Subcutaneous adipose tissue (tissue), 4 donors: ENCODE results near the gene NPHP4. TPM values are rescaled to one million over a fixed set of nuclear protein-coding genes. Genes with fewer than 3 reads are reported as not detected.

Experiments
- CTCF ChIP-seq: fragments of 450-650 bp; IDR thresholded peaks from one replicate; pipeline ENCODE4 v1.5.1; 2016; ENCODE audit warnings: low read depth, mild to moderate bottlenecking, control low read depth, antibody characterized with exemption, moderate library complexity
- total RNA-seq, 4 donors: library from RNA; depleted of rRNA; stranded (reverse); fragments of >200 nt; gene quantifications; one replicate each; pipeline ENCODE4 v1.1.0, GENCODE V29; 2016

NPHP4 gene
- total RNA-seq, 4 donors from 2014 or later: 7.3 to 11.9 (median 9.5) TPM

GRCh38 chr1:5907386-5907785 is 84.8 kb downstream of the NPHP4 start:
- no peak for TF ChIP-seq CTCF

GRCh38 chr1:5906966-5907365 is 85.3 kb downstream of the NPHP4 start:
- TF ChIP-seq CTCF: no peak

- no peak for TF ChIP-seq CTCF
Measured at GRCh38 chr1:5906116-5906515, 86.1 kb downstream of the NPHP4 start.

- TF ChIP-seq CTCF: no peak
Measured at GRCh38 chr1:5905436-5905835, 86.8 kb downstream of the NPHP4 start.

GRCh38 chr1:5904551-5904950 is 87.7 kb downstream of the NPHP4 start:
- TF ChIP-seq CTCF: no peak

GRCh38 chr1:5903680-5904079 is 88.5 kb downstream of the NPHP4 start:
- TF ChIP-seq CTCF: no peak

GRCh38 chr1:5903031-5903430 is 89.2 kb downstream of the NPHP4 start:
- TF ChIP-seq CTCF: no peak
